T-helper 1 cell treated with Interleukin-12 subunit alpha and Interleukin-12 subunit beta and Interleukin-4 antibody, amounts not matched to agents 30 μg/mL and 1 μg/mL, for 36 hours (primary cell): ENCODE results near the gene C1QTNF5.

Experiments used
- H3K27ac Mint-ChIP-seq: one replicate; pipeline ENCODE4 v1.8.0; 2021; ENCODE audit warnings: mild to moderate bottlenecking, mixed read lengths
- H3K27me3 Mint-ChIP-seq: one replicate; pipeline ENCODE4 v1.8.0; 2021; ENCODE audit warnings: low read depth, mixed read lengths
- H3K36me3 Mint-ChIP-seq: one replicate; pipeline ENCODE4 v1.8.0; 2021; ENCODE audit warnings: low read depth, mixed read lengths
- H3K4me1 Mint-ChIP-seq: one replicate; pipeline ENCODE4 v1.8.0; 2021; ENCODE audit warnings: low read depth, mixed read lengths
- H3K4me3 Mint-ChIP-seq: one replicate; pipeline ENCODE4 v1.8.0; 2021; ENCODE audit warnings: mild to moderate bottlenecking, moderate library complexity, mixed read lengths
- H3K9me3 Mint-ChIP-seq: one replicate; pipeline ENCODE4 v1.8.0; 2021; ENCODE audit warnings: mixed read lengths

C1QTNF5 gene

DNA sequence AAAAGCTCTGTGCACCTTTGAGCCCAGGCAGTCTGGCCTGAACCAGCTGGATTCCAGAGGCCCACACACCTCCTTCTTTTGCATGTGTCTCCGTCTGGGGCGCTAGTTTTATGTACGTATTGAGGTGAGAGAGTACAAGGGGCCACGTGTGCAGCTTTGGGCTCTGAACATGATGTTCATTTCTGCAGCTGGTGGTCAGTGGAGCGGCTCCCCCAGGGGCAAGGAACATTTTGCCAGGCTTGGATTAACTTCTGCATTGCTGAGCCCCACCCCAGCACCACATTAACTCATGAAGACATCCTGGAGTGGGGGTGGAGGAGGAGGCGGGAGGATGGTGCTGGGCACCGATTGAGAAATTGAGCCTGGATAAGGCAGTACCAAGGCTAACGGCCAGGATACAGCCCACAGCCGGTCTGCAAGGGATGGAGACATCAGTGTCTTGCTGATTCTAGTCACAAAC, 27.0 kb upstream of the C1QTNF5 start:
- Mint-ChIP-seq H3K4me1 (peaks cover 2% of the 10 kb centered on the region), H3K27ac (no peak overlapping the region), H3K36me3 (no peaks in the 10 kb centered on the region), H3K4me3 (no peak overlapping the region), H3K9me3 (no peaks in the 10 kb centered on the region), H3K27me3 (peaks cover 43% of the 10 kb centered on the region)

DNA sequence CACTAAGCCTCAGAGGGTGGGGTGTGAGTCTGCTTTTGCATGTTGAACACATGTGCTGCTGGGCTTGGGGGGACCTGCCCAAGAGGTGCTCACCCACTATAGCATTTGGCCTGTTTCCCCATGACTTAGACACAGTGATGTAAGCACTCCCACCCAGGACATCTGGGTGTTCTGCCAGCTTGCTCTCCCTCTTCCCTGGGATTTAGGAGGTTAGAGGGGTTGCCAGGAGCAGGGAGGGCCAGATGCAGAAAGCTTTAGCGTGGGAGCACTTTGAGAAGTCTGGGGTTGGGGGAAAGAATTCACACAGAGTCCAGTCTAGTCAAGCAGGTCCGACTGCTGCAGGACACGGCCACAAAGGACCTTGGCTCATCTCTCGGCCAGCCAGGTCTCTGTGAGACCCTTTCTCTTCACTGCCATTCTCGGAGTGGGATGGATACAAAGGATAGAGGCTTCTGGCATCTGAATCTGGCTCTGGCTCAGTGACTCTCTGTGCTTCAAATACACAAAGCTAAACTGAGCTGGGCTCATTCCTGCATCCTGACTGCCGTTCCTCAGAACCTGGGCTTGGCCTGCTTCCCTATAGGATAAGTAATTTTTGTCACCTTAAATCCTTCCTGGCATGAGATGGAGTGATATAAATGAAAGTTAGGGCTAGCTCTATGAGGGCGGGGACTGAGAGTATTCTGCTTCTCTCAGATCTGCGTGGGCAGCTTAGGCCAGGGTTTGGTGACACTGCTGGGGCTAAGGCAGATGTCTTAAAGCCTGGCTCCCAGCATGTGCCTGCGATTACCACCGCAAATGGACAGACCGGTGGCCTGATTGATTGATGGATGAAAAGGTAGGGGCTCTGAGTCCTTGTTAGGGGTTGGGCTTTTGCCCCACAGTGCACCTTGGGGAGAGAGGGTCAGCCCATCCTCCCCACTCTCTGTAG, 26.3 kb upstream of the C1QTNF5 start:
- no peaks in the 10 kb centered on the region for H3K9me3 Mint-ChIP-seq
- peaks cover 2% of the 10 kb centered on the region for H3K4me1 Mint-ChIP-seq
- H3K27me3 Mint-ChIP-seq: peaks cover 51% of the 10 kb centered on the region
- no peak overlapping the region for H3K27ac Mint-ChIP-seq
- H3K36me3 Mint-ChIP-seq: no peaks in the 10 kb centered on the region
- H3K4me3 Mint-ChIP-seq: no peak overlapping the region

DNA sequence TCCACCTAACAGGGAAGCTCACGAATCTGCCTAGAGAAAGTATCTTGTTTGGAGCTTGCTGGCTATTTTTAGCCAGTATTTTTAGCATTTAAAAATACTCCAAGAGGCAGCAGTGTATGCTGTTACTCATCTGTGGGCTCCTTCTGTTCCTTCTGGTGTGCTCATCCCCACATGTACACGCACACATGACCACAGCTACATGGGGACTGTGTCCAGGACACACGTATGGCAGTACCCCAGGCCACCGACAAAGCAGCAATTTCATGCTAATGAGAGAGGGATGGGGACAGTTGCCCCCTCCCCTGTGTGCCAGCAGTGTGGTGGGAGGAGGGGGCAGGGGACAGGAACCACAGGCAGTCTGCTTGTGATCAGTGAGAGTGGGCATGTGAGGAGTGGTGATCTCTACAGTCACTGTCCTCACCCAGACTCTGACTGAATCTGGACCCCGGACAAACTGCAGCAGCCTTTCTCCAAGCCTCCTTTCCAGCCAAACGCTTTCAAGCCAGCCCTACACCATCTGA, 24.4 kb upstream of the C1QTNF5 start:
- H3K36me3 Mint-ChIP-seq: no peaks in the 10 kb centered on the region
- no peaks in the 10 kb centered on the region for H3K9me3 Mint-ChIP-seq
- H3K4me1 Mint-ChIP-seq: peaks cover 2% of the 10 kb centered on the region
- H3K27ac Mint-ChIP-seq: no peak overlapping the region
- peaks cover 63% of the 10 kb centered on the region for H3K27me3 Mint-ChIP-seq
- no peak overlapping the region for H3K4me3 Mint-ChIP-seq

- H3K27ac Mint-ChIP-seq: no peak overlapping the region
- peaks cover 2% of the 10 kb centered on the region for H3K4me1 Mint-ChIP-seq
- H3K4me3 Mint-ChIP-seq: peak overlapping the region; percentile 80
These were observed 23.3 kb upstream of the C1QTNF5 start for GRCh38 chr11:119363851-119364590.

GRCh38 chr11:119363081-119363850, 22.6 kb upstream of the C1QTNF5 start:
- Mint-ChIP-seq H3K9me3 (no peaks in the 10 kb centered on the region), H3K4me1 (peaks cover 2% of the 10 kb centered on the region), H3K4me3 (no peak overlapping the region), H3K27me3 (peaks cover 64% of the 10 kb centered on the region), H3K27ac (no peak overlapping the region), H3K36me3 (no peaks in the 10 kb centered on the region)

More at GRCh38 chr11:119363851-119364590, 23.3 kb upstream of the C1QTNF5 start:
- H3K9me3 Mint-ChIP-seq: no peaks in the 10 kb centered on the region
- H3K27me3 Mint-ChIP-seq: peaks cover 58% of the 10 kb centered on the region
- H3K36me3 Mint-ChIP-seq: no peaks in the 10 kb centered on the region

DNA sequence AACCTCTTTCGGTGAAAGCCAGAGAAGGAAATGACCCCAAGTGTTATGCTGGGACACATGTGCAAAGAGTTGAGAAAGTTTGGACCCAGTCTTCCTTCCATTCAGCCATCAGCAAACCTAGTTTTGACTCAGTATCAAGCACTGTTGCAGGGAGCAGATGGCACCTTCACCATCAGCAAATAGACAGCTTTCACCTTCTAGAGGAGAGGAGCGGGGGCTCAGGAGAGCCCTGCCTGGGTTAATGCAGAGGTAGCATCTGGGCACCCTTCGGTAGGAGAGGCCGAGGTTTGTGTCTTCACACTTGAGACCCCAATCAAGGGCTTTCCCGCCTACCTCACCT, 22.0 kb upstream of the C1QTNF5 start:
- Mint-ChIP-seq H3K36me3 (no peaks in the 10 kb centered on the region), H3K4me3 (no peak overlapping the region), H3K4me1 (peaks cover 2% of the 10 kb centered on the region), H3K27ac (no peak overlapping the region), H3K27me3 (peaks cover 69% of the 10 kb centered on the region), H3K9me3 (no peaks in the 10 kb centered on the region)

DNA sequence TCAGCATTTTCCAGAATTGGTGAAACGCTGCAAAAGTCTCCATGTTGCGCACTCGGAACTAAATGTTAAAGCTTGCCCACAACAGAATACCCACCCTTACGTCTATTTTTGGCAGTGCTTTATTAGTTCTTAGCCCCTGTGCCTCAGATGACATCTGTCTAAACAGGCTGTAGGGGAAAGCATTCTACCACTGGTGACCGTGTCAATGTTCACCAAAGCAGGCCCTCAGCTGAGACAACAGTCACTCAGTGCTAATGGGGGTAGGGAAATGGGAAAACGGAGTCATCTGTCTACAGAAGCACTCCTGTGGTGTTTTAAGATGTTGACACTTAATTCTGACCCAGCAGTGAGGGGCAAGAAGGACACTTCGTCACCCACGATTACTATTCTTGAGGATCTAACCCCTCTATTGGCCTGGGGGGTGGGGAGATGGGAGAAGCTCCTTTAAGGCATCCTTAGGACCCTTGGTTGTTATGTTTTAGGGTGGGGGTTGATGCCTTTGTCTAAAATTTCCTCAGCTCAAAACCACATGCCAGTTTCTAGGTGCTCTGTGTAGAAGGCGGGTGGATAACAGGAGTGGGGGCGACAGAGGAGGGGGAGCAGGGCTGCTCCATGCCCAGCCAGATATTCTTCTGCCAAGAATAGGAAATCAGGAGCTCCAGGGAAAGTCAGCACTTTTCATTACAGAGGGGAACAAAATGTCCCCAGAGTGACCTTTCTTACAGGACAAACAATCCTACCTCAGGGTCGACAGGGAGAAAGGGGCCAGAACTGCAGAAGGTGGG, 21.4 kb upstream of the C1QTNF5 start:
- Mint-ChIP-seq H3K27ac (no peak overlapping the region), H3K36me3 (no peaks in the 10 kb centered on the region), H3K9me3 (no peaks in the 10 kb centered on the region), H3K27me3 (peaks cover 70% of the 10 kb centered on the region), H3K4me1 (peaks cover 2% of the 10 kb centered on the region), H3K4me3 (no peak overlapping the region)

GRCh38 chr11:119361056-119361787, 20.5 kb upstream of the C1QTNF5 start:
- no peaks in the 10 kb centered on the region for H3K36me3 Mint-ChIP-seq
- peaks cover 62% of the 10 kb centered on the region for H3K27me3 Mint-ChIP-seq
- no peaks in the 10 kb centered on the region for H3K9me3 Mint-ChIP-seq
- H3K27ac Mint-ChIP-seq: no peak overlapping the region
- no peak overlapping the region for H3K4me3 Mint-ChIP-seq
- H3K4me1 Mint-ChIP-seq: peaks cover 4% of the 10 kb centered on the region

DNA sequence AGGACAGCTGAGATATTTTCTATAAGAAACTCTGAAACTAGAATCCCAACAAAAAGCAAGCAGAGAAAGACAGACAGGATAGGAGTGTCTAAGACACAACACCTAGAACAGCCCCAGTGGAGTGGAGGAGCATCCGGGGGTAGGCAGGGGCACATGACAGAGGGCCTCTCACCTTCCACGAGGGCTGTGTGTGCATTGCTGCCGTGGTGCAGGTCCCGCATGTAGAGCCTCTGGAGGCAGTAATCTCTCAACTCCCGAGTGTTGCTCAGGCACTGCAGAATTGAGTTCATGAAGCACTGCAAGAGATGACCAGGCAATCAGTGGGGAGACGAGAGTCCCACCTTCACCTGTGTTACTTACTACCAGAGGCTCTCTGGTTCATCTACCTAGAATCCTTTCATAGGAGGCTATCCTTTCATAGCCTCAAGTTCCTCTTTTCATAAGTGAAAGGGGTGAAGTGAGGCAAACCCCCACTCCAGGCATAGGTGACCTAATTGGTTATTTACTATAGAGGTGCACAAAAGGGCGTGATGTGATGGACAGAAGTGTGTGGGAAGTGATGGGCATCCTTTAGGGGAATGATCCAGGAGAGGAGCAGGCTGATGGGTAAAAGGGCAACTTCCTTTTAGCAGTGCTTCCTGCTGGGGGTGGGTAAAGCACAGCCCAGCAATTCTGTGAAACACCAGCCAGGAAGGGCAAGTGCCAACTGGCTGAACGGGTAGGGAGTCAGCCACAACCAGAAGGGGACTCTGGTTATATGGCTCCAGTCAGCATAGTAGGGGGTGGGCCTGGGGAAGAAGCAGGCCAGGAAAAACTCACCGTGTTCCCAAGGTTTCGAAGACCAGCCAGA, 18.9 kb upstream of the C1QTNF5 start:
- peaks cover 6% of the 10 kb centered on the region for H3K4me1 Mint-ChIP-seq
- H3K36me3 Mint-ChIP-seq: no peaks in the 10 kb centered on the region
- no peak overlapping the region for H3K27ac Mint-ChIP-seq
- H3K27me3 Mint-ChIP-seq: peaks cover 65% of the 10 kb centered on the region
- no peak overlapping the region for H3K4me3 Mint-ChIP-seq
- no peaks in the 10 kb centered on the region for H3K9me3 Mint-ChIP-seq

- no peak overlapping the region for H3K27ac Mint-ChIP-seq
- no peaks in the 10 kb centered on the region for H3K9me3 Mint-ChIP-seq
- peaks cover 65% of the 10 kb centered on the region for H3K27me3 Mint-ChIP-seq
- peak overlapping the region; percentile 60 for H3K4me3 Mint-ChIP-seq
- H3K4me1 Mint-ChIP-seq: peaks cover 4% of the 10 kb centered on the region
- H3K36me3 Mint-ChIP-seq: no peaks in the 10 kb centered on the region
These were observed 16.4 kb upstream of the C1QTNF5 start for GRCh38 chr11:119357074-119357473.

GRCh38 chr11:119356349-119357031, 15.8 kb upstream of the C1QTNF5 start:
- no peaks in the 10 kb centered on the region for H3K36me3 Mint-ChIP-seq
- peak overlapping the region; percentile 46 for H3K27ac Mint-ChIP-seq
- H3K4me3 Mint-ChIP-seq: peak overlapping the region; percentile 86
- no peaks in the 10 kb centered on the region for H3K9me3 Mint-ChIP-seq
- H3K27me3 Mint-ChIP-seq: peaks cover 67% of the 10 kb centered on the region
- H3K4me1 Mint-ChIP-seq: peaks cover 4% of the 10 kb centered on the region
